Dermis blood vessel endothelial cell (primary cell): ENCODE data around the gene TRIM62. TPM values are rescaled to one million over a fixed set of nuclear protein-coding genes. Genes with fewer than 3 reads are reported as not detected.
A peak's percentile ranks its signal among the peaks of the same experiment; 100 is the strongest.

Experiments
- DNase-seq: peaks from one replicate; pipeline ENCODE4 v3.0.0; 2010
- total RNA-seq: library from RNA; depleted of rRNA; stranded (reverse); fragments of >200 nt; gene quantifications from 2 replicates; pipeline ENCODE4 v1.2.3, GENCODE V29; 2014

The TRIM62 gene
- total RNA-seq, 1 donor from 2014 or later, result 2.6 TPM

DNA sequence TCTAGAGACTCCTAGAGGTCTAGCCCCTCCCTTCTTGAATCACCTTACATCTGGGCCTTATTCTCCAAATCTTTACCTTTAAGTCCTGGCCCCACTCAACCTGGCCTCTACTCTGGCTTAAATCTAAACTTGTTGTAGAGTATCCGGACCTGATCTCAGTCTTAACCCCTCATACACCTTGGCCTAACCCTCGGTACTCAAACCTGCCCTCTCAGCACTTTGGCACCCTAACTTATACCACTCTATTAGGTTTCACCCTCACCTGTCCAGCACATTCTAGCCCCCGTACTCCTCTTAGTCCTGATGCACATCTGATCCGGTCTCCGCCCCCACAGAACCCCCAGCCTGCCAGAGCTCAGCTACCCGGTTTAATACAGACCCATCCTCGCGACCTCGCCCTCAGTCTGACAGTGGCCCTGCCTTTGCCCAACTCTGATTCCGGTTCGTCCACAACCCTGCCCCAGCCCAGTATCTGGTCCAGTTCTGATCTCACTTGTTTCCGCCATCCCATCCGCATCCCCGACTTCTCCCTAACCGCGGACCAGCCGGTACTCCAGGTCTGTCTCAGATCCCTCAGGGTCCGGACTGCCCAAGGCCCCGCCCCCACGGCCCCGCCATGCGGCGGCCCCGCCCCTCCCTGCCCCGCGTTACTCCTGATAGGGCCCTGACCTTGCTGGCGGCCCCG is 1.5 kb downstream of the TRIM62 start:
- DNase-seq, result peak; percentile 88

GRCh38 chr1:33178836-33179439 is 2.9 kb downstream of the TRIM62 start:
- DNase-seq, result no peak

DNA sequence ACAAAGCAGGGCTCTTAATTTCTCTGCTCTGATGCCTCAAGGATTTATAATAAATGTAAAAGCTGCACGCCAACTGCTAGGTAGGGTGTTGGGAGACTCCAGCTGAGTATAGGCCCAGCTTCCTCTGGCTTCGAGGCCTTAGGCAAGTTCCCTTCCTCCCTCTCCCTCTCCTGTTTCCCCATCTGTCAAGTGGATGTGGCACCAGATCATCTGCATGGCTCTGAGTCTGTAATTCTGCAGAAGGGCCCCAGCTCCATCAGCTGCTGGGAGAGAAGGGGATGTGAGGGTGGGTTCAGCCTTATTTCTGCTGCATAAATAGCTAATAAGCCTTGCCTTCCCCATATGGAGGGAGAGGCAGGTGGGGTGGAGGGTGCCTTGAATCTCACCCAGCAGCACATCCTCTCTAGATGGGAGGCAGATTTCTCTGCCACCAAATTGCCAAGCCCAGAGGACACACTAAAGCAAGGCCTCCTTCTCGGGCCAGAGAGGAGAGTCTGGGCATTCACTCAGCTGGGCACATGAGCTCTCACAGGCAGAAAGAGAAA is 3.8 kb downstream of the TRIM62 start:
- DNase-seq, result no peak

DNA sequence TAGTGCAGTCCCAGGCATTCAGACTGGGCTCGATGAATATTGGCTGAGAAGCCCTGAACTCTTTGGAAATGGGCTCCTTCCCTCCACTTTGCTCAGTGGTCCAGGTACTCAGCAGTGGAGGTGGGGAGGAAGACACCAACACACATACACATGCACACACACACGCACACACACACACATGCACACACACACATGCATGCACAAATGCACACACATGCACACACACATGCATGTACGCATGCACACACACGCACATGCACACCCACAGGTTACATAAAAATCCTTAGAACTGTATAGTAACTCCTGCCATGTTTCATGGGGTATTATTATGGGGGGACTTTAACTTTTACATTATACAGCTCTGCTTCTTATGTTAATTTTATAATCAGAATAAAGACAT is 5.0 kb downstream of the TRIM62 start:
- DNase-seq, result no peak

- DNase-seq, result no peak
Measured at GRCh38 chr1:33176362-33176850, 5.4 kb downstream of the TRIM62 start.

- no peak for DNase-seq
Measured at GRCh38 chr1:33175865-33176264, 6.0 kb downstream of the TRIM62 start.

GRCh38 chr1:33173091-33173490 is 8.8 kb downstream of the TRIM62 start:
- no peak for DNase-seq

DNA sequence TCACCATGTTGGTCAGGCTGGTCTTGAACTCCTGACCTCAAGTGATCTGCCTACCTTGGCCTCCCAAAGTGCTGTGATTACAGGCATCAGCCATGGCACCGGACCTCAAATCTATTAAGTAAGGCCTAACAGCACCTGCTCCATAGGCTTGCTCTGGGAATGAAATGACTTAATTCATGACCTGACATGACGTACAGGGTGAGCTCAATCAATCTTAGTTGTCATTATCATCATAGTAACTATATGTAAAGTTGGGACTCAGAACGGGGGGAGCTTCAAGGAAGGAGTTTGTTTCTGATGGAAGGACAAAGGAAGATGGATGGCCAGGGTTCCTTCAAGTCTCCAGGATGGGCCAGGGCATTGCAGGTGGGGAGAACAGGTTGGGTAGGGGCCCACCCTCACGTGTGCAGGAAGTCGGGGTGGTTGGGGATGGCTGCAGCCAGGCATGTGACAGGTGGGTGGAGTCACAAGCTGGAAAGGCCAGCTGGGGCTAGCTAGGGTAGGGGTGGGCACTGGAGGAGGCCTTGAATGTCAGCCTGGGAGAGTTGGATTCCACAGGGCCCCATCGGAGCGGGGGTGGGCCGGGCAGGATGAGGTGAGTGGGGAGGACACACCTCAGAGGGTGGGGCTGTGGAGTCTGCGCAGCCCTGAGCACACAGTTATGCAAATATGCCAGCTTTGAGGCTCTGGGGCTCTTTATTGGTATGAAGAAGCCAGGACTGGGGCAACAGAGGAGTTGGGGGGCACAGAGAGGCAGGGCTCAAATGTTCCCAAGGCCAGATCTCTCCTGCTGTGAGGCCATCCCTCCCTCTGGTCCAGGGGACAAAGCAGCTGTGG is 9.6 kb downstream of the TRIM62 start:
- DNase-seq, result no peak

DNA sequence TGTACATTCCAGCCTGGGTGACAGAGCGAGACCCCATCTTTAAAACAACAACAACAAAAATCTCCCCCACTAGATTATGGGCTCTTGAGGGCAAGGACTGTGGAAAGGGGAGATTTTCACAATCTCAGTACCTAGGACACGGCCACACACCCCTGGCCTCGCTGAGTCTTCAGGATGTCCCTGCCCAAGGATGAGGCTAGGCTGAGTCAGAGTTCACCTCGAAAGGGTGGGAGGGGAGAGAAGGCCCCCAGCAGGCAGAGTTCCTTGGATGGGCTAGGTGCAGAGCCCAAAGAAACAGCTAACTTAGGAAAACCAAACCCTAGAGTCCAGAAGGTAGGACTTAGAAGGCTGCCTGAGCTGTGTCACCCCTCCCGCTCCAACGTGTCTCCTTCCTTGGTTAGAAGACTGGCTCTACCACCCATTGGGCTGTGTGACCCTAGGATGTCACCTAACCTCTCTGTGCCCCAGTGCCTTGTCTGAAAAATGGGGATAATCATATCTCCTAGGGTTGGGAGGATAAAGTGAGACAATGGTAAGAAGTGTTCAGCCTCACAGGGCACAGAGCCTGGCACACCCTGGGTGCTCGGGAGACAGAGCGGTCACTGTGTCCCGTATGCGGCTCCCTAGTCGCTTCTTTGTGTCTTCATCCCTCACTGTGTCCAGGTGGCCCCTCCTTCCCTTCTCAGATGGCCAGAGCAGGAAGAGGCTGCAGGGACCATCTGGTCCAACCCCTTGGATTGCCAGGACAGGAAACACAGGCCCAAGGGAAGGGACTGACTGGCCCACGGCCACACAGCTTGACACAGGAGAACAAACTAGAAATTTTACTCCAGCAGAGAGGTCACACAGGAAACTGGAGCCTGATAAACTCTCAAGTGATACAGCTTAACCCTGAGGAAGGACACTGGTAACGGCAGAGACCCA is 11.2 kb downstream of the TRIM62 start:
- DNase-seq, result no peak

- no peak for DNase-seq
Measured at GRCh38 chr1:33169290-33170055, 12.4 kb downstream of the TRIM62 start.

- DNase-seq, result no peak
Measured at GRCh38 chr1:33168556-33169289, 13.1 kb downstream of the TRIM62 start.

- no peak for DNase-seq
Measured at GRCh38 chr1:33167650-33168447, 14.0 kb downstream of the TRIM62 start.

GRCh38 chr1:33165809-33166208 is 16.0 kb downstream of the TRIM62 start:
- no peak for DNase-seq

- DNase-seq, result no peak
Measured at GRCh38 chr1:33165209-33165608, 16.6 kb downstream of the TRIM62 start.

GRCh38 chr1:33163621-33164519 is 18.0 kb downstream of the TRIM62 start:
- DNase-seq, result peak; percentile 51

DNA sequence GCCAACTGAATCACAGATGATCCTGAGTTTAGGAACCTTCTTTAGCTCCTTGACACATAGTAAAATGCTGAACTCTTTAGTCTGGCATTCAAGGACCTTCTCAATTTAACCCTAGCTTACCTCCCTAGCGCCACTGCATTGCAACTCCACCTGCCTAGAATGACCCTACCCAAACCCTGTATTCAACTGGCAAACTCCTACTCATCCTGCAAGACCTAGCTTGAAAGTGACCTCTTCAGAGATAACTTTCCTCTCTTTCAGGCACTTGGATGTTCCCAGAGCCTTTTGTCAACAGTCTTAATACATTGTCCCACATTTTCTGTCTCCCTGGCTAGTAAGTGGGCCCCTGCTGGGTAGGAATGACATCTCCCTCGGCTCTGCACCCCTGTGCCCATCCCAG is 19.7 kb downstream of the TRIM62 start:
- no peak for DNase-seq

- peak; percentile 74 for DNase-seq
Measured at GRCh38 chr1:33161061-33161681, 20.7 kb downstream of the TRIM62 start.

- DNase-seq, result no peak
Measured at GRCh38 chr1:33159577-33159976, 22.3 kb downstream of the TRIM62 start.
